ENCODE measurements around the gene ZNF518B. TPM values are rescaled to one million over a fixed set of nuclear protein-coding genes. Genes with fewer than 3 reads are reported as not detected.

Gene ZNF518B
- total and polyA plus RNA-seq, 9 donors: 9.8 to 22.3 (median 13.9) TPM

- H3K9me3 ChIP-seq (replicated peaks; ENCODE audit: control insufficient read depth, low read depth, low read length): no peaks in the 10 kb centered on the region
- H3K4me3 ChIP-seq (ENCODE audit: low read length): no peak overlapping the region
- WGBS (ENCODE audit: insufficient coverage): 82% methylated on average over 3 of the region's 8 CpGs
- peaks cover 22% of the 10 kb centered on the region for H3K4me1 ChIP-seq (ENCODE audit: control insufficient read depth, insufficient read depth, low read length)
- peaks cover 8% of the 10 kb centered on the region for H3K36me3 ChIP-seq (ENCODE audit: control insufficient read depth, insufficient read depth, low read length)
- H3K27me3 ChIP-seq (ENCODE audit: control insufficient read depth, insufficient read depth, low read length): peaks cover 28% of the 10 kb centered on the region
- DNase-seq: no peak
- no peak overlapping the region for H3K27ac ChIP-seq (ENCODE audit: low read length)
Measured at GRCh38 chr4:10459305-10459704, 2.1 kb upstream of the ZNF518B start.

GRCh38 chr4:10458177-10458576 is 951 bp upstream of the ZNF518B start:
- DNase-seq: no peak
- Histone ChIP-seq H3K4me3 (ENCODE audit: low read length) (no peak overlapping the region), H3K36me3 (ENCODE audit: control insufficient read depth, insufficient read depth, low read length) (peaks cover 16% of the 10 kb centered on the region), H3K9me3 (replicated peaks; ENCODE audit: control insufficient read depth, low read depth, low read length) (no peaks in the 10 kb centered on the region), H3K4me1 (ENCODE audit: control insufficient read depth, insufficient read depth, low read length) (peaks cover 22% of the 10 kb centered on the region), H3K27me3 (ENCODE audit: control insufficient read depth, insufficient read depth, low read length) (peaks cover 28% of the 10 kb centered on the region), H3K27ac (ENCODE audit: low read length) (no peak overlapping the region)
- 38% methylated on average over 13 of the region's 13 CpGs for WGBS (ENCODE audit: insufficient coverage)

GRCh38 chr4:10456595-10457254 is 501 bp downstream of the ZNF518B start:
- peaks cover 24% of the 10 kb centered on the region for H3K36me3 ChIP-seq (ENCODE audit: control insufficient read depth, insufficient read depth, low read length)
- H3K9me3 ChIP-seq (replicated peaks; ENCODE audit: control insufficient read depth, low read depth, low read length): peaks cover 4% of the 10 kb centered on the region
- H3K4me3 ChIP-seq (ENCODE audit: low read length): peak overlapping the region; percentile 65
- DNase-seq: peak; percentile 75
- H3K27me3 ChIP-seq (ENCODE audit: control insufficient read depth, insufficient read depth, low read length): peaks cover 18% of the 10 kb centered on the region
- H3K27ac ChIP-seq (ENCODE audit: low read length): peak overlapping the region; percentile 35
- H3K4me1 ChIP-seq (ENCODE audit: control insufficient read depth, insufficient read depth, low read length): peaks cover 18% of the 10 kb centered on the region
- WGBS (ENCODE audit: insufficient coverage): under 1% methylated on average over 96 of the region's 96 CpGs

GRCh38 chr4:10456260-10456594 is 999 bp downstream of the ZNF518B start:
- WGBS (ENCODE audit: insufficient coverage): 18% methylated on average over 10 of the region's 11 CpGs
- Histone ChIP-seq H3K9me3 (replicated peaks; ENCODE audit: control insufficient read depth, low read depth, low read length) (peaks cover 6% of the 10 kb centered on the region), H3K27ac (ENCODE audit: low read length) (peak overlapping the region; percentile 35), H3K4me1 (ENCODE audit: control insufficient read depth, insufficient read depth, low read length) (peaks cover 14% of the 10 kb centered on the region), H3K36me3 (ENCODE audit: control insufficient read depth, insufficient read depth, low read length) (peaks cover 25% of the 10 kb centered on the region), H3K27me3 (ENCODE audit: control insufficient read depth, insufficient read depth, low read length) (peaks cover 14% of the 10 kb centered on the region), H3K4me3 (ENCODE audit: low read length) (peak overlapping the region; percentile 65)
- no peak for DNase-seq

GRCh38 chr4:10455133-10455532 is 2.1 kb downstream of the ZNF518B start:
- H3K27me3 ChIP-seq (ENCODE audit: control insufficient read depth, insufficient read depth, low read length): peaks cover 8% of the 10 kb centered on the region
- peaks cover 11% of the 10 kb centered on the region for H3K4me1 ChIP-seq (ENCODE audit: control insufficient read depth, insufficient read depth, low read length)
- no CpG with 5 or more reads among the region's 2 CpGs for WGBS (ENCODE audit: insufficient coverage)
- peaks cover 34% of the 10 kb centered on the region for H3K36me3 ChIP-seq (ENCODE audit: control insufficient read depth, insufficient read depth, low read length)
- DNase-seq: no peak
- peaks cover 8% of the 10 kb centered on the region for H3K9me3 ChIP-seq (replicated peaks; ENCODE audit: control insufficient read depth, low read depth, low read length)
- no peak overlapping the region for H3K27ac ChIP-seq (ENCODE audit: low read length)
- no peak overlapping the region for H3K4me3 ChIP-seq (ENCODE audit: low read length)

- peaks cover 8% of the 10 kb centered on the region for H3K9me3 ChIP-seq (replicated peaks; ENCODE audit: control insufficient read depth, low read depth, low read length)
- H3K27me3 ChIP-seq (ENCODE audit: control insufficient read depth, insufficient read depth, low read length): peaks cover 8% of the 10 kb centered on the region
- no peak overlapping the region for H3K4me3 ChIP-seq (ENCODE audit: low read length)
- H3K27ac ChIP-seq (ENCODE audit: low read length): no peak overlapping the region
- DNase-seq: no peak
- H3K4me1 ChIP-seq (ENCODE audit: control insufficient read depth, insufficient read depth, low read length): peaks cover 11% of the 10 kb centered on the region
- H3K36me3 ChIP-seq (ENCODE audit: control insufficient read depth, insufficient read depth, low read length): peaks cover 38% of the 10 kb centered on the region
- 87% methylated on average over 4 of the region's 6 CpGs for WGBS (ENCODE audit: insufficient coverage)
Measured at GRCh38 chr4:10454726-10455125, 2.5 kb downstream of the ZNF518B start.

- peaks cover 11% of the 10 kb centered on the region for H3K4me1 ChIP-seq (ENCODE audit: control insufficient read depth, insufficient read depth, low read length)
- H3K9me3 ChIP-seq (replicated peaks; ENCODE audit: control insufficient read depth, low read depth, low read length): peaks cover 11% of the 10 kb centered on the region
- H3K36me3 ChIP-seq (ENCODE audit: control insufficient read depth, insufficient read depth, low read length): peaks cover 38% of the 10 kb centered on the region
- no CpG with 5 or more reads among the region's 1 CpG for WGBS (ENCODE audit: insufficient coverage)
- H3K27me3 ChIP-seq (ENCODE audit: control insufficient read depth, insufficient read depth, low read length): peaks cover 8% of the 10 kb centered on the region
- H3K27ac ChIP-seq (ENCODE audit: low read length): no peak overlapping the region
- no peak for DNase-seq
- H3K4me3 ChIP-seq (ENCODE audit: low read length): no peak overlapping the region
Measured at GRCh38 chr4:10454121-10454520, 3.1 kb downstream of the ZNF518B start.

- Histone ChIP-seq H3K4me1 (ENCODE audit: control insufficient read depth, insufficient read depth, low read length) (no peaks in the 10 kb centered on the region), H3K9me3 (replicated peaks; ENCODE audit: control insufficient read depth, low read depth, low read length) (peaks cover 54% of the 10 kb centered on the region), H3K27me3 (ENCODE audit: control insufficient read depth, insufficient read depth, low read length) (no peaks in the 10 kb centered on the region), H3K27ac (ENCODE audit: low read length) (no peak overlapping the region), H3K4me3 (ENCODE audit: low read length) (no peak overlapping the region), H3K36me3 (ENCODE audit: control insufficient read depth, insufficient read depth, low read length) (peaks cover 48% of the 10 kb centered on the region)
- no peak for DNase-seq
- WGBS (ENCODE audit: insufficient coverage): 86% methylated on average over 1 of the region's 5 CpGs
Measured at GRCh38 chr4:10448991-10449390, 8.2 kb downstream of the ZNF518B start.

GRCh38 chr4:10442976-10443375 is 14.2 kb downstream of the ZNF518B start:
- H3K27me3 ChIP-seq (ENCODE audit: control insufficient read depth, insufficient read depth, low read length): no peaks in the 10 kb centered on the region
- H3K27ac ChIP-seq (ENCODE audit: low read length): no peak overlapping the region
- H3K4me3 ChIP-seq (ENCODE audit: low read length): no peak overlapping the region
- H3K4me1 ChIP-seq (ENCODE audit: control insufficient read depth, insufficient read depth, low read length): no peaks in the 10 kb centered on the region
- 97% methylated on average over 3 of the region's 5 CpGs for WGBS (ENCODE audit: insufficient coverage)
- H3K36me3 ChIP-seq (ENCODE audit: control insufficient read depth, insufficient read depth, low read length): peaks cover 23% of the 10 kb centered on the region
- no peak for DNase-seq
- H3K9me3 ChIP-seq (replicated peaks; ENCODE audit: control insufficient read depth, low read depth, low read length): peaks cover 54% of the 10 kb centered on the region

GRCh38 chr4:10441512-10441911 is 15.7 kb downstream of the ZNF518B start:
- 84% methylated on average over 3 of the region's 4 CpGs for WGBS (ENCODE audit: insufficient coverage)
- Histone ChIP-seq H3K4me3 (ENCODE audit: low read length) (no peak overlapping the region), H3K27me3 (ENCODE audit: control insufficient read depth, insufficient read depth, low read length) (no peaks in the 10 kb centered on the region), H3K4me1 (ENCODE audit: control insufficient read depth, insufficient read depth, low read length) (no peaks in the 10 kb centered on the region), H3K36me3 (ENCODE audit: control insufficient read depth, insufficient read depth, low read length) (peaks cover 23% of the 10 kb centered on the region), H3K9me3 (replicated peaks; ENCODE audit: control insufficient read depth, low read depth, low read length) (peaks cover 41% of the 10 kb centered on the region), H3K27ac (ENCODE audit: low read length) (no peak overlapping the region)
- no peak for DNase-seq

GRCh38 chr4:10438924-10439323 is 18.3 kb downstream of the ZNF518B start:
- no CpG with 5 or more reads among the region's 1 CpG for WGBS (ENCODE audit: insufficient coverage)
- no peak overlapping the region for H3K27ac ChIP-seq (ENCODE audit: low read length)
- H3K27me3 ChIP-seq (ENCODE audit: control insufficient read depth, insufficient read depth, low read length): no peaks in the 10 kb centered on the region
- peaks cover 2% of the 10 kb centered on the region for H3K36me3 ChIP-seq (ENCODE audit: control insufficient read depth, insufficient read depth, low read length)
- no peaks in the 10 kb centered on the region for H3K4me1 ChIP-seq (ENCODE audit: control insufficient read depth, insufficient read depth, low read length)
- H3K9me3 ChIP-seq (replicated peaks; ENCODE audit: control insufficient read depth, low read depth, low read length): peaks cover 19% of the 10 kb centered on the region
- no peak for DNase-seq
- H3K4me3 ChIP-seq (ENCODE audit: low read length): no peak overlapping the region
